Liver (tissue), 3 donors: ENCODE results near the gene RPLP2.

Source experiments
- ATF3 ChIP-seq: IDR thresholded peaks from 2 replicates; pipeline ENCODE4 v1.6.1; 2016; ENCODE audit warnings: antibody characterized with exemption
- CTCF ChIP-seq: fragments of 150-350 bp; IDR thresholded peaks from 2 replicates; pipeline ENCODE4 v1.5.1; 2017; ENCODE audit warnings: improper control_type of control experiment, low read depth, low read length; ENCODE audit not compliant: missing input control
- EGR1 ChIP-seq, 2 donors: IDR thresholded peaks; 2 replicates each; pipeline ENCODE4 v1.6.1; 2016 to 2018; ENCODE audit warnings: antibody characterized with exemption in 2 of 2, low read depth in 2 of 2
- GABPA ChIP-seq, 2 donors: IDR thresholded peaks in 1 of 2; conservative IDR thresholded peaks in 1 of 2; 2 replicates each; pipeline ENCODE4 v1.6.1; 2016; ENCODE audit warnings: antibody characterized with exemption in 2 of 2, mild to moderate bottlenecking in 1 of 2, moderate library complexity in 1 of 2
- HNF4G ChIP-seq: IDR thresholded peaks from 2 replicates; pipeline ENCODE4 v1.6.1; 2016; ENCODE audit warnings: antibody characterized with exemption
- JUND ChIP-seq, 2 donors: IDR thresholded peaks; 2 replicates each; pipeline ENCODE4 v1.6.1; 2016; ENCODE audit warnings: antibody characterized with exemption in 2 of 2
- RAD21 ChIP-seq, 2 donors: IDR thresholded peaks; 2 replicates each; pipeline ENCODE4 v1.6.1; 2016; ENCODE audit warnings: antibody characterized with exemption in 2 of 2, mild to moderate bottlenecking in 2 of 2
- REST ChIP-seq: IDR thresholded peaks from 2 replicates; pipeline ENCODE4 v1.6.1; 2016; ENCODE audit warnings: antibody characterized with exemption, mild to moderate bottlenecking
- TAF1 ChIP-seq: conservative IDR thresholded peaks from 2 replicates; pipeline ENCODE4 v1.6.1; 2016; ENCODE audit warnings: antibody characterized with exemption, mild to moderate bottlenecking
- YY1 ChIP-seq: IDR thresholded peaks from 2 replicates; pipeline ENCODE4 v1.6.1; 2016; ENCODE audit warnings: antibody characterized with exemption, mild to moderate bottlenecking
- donor health status: healthy.
- donor health status: healthy.

GRCh38 chr11:782264-783174 is 27.2 kb upstream of the RPLP2 start:
- TF ChIP-seq CTCF (no peak), REST (no peak), YY1 (no peak), ATF3 (no peak), TAF1 (no peak), HNF4G (no peak), GABPA (IDR thresholded peaks at IDR 0.05 in 1 of 2, conservative IDR thresholded peaks at IDR 0.05 in 1 of 2) (no peak), RAD21 (IDR thresholded peaks at IDR 0.05) (no peak), JUND (IDR thresholded peaks at IDR 0.05) (no peak), EGR1 (IDR thresholded peaks at IDR 0.05; ENCODE audit: low read depth in 2 of 2) (no peak)
